Kidney (tissue), 14 donors: ENCODE measurements around the gene BCL2L12. TPM values are rescaled to one million over a fixed set of nuclear protein-coding genes. Genes with fewer than 3 reads are reported as not detected.

Source experiments
- DNase-seq, 5 donors: peaks; one replicate each; pipeline ENCODE4 v3.0.0-alpha.2; 2013 to 2020
- FAIRE-seq: peaks from 2 replicates; lab custom pipeline; 2012; peaks lifted over from hg19 to GRCh38; lab: Jason Lieb, UNC
- H3K27ac ChIP-seq, 2 donors: one replicate each; pipeline ENCODE4 v1.7.0; 2013; ENCODE audit warnings: low read depth in 2 of 2, low read length in 2 of 2, inconsistent platforms in 1 of 2
- H3K27me3 ChIP-seq: one replicate; pipeline ENCODE4 v1.7.1; 2013; ENCODE audit warnings: low read length, inconsistent platforms; ENCODE audit not compliant: control insufficient read depth, insufficient read depth
- H3K36me3 ChIP-seq, 3 donors: one replicate each; pipeline versions ENCODE4 v1.7.0 to v1.7.1; 2013; ENCODE audit warnings: low read length in 3 of 3, control low read depth in 1 of 3, inconsistent platforms in 1 of 3; ENCODE audit not compliant: insufficient read depth in 3 of 3, control insufficient read depth in 2 of 3
- H3K4me1 ChIP-seq, 3 donors: one replicate each; pipeline versions ENCODE4 v1.7.0 to v1.7.1; 2013; ENCODE audit warnings: low read length in 3 of 3, inconsistent platforms in 1 of 3, low read depth in 1 of 3; ENCODE audit not compliant: control insufficient read depth in 2 of 3, insufficient read depth in 2 of 3
- H3K4me3 ChIP-seq, 3 donors: one replicate each; pipeline versions ENCODE4 v1.7.0 to v1.8.1; 2013; ENCODE audit warnings: low read length in 3 of 3, control low read depth in 1 of 3, inconsistent platforms in 1 of 3
- H3K9ac ChIP-seq, 3 donors: one replicate each; pipeline versions ENCODE4 v1.7.0 to v1.7.1; 2013; ENCODE audit warnings: low read length in 3 of 3, control low read depth in 1 of 3, inconsistent platforms in 1 of 3
- H3K9me3 ChIP-seq, 3 donors: one replicate each; pipeline versions ENCODE4 v1.7.0 to v1.7.1; 2013; ENCODE audit warnings: low read length in 3 of 3, control low read depth in 1 of 3, inconsistent platforms in 1 of 3; ENCODE audit not compliant: control insufficient read depth in 2 of 3, insufficient read depth in 1 of 3
- CTCF ChIP-seq: IDR thresholded peaks from 3 replicates; pipeline ENCODE4 v1.5.1; 2012; ENCODE audit warnings: mild to moderate bottlenecking, moderate library complexity, borderline replicate concordance; ENCODE audit not compliant: insufficient read depth; ENCODE audit errors: extremely low read depth
- intact Hi-C: fragments of 100-400 bp; cut with DNase I; formaldehyde crosslinking; loops from one replicate; pipeline ENCODE4 v1.11.1; 2022
- polyA plus RNA-seq: library from polyadenylated mRNA; stranded (reverse); fragments of 350-450 nt; fragmentation: Illumina TruSeq; extraction: RNeasy Lipid Tissue Mini Kit (QIAGEN cat#74804); gene quantifications from one replicate; pipeline ENCODE4 v1.2.3, GENCODE V29; 2014; ENCODE audit warnings: low read depth, low replicate concordance; ENCODE audit not compliant: insufficient read depth
- total RNA-seq: library from RNA; stranded (reverse); fragmentation: NEBNext Ultra II Directional; extraction: Animal tissue kit (Norgen Biotek cat#: 25700); gene quantifications from one replicate; pipeline ENCODE4 v1.2.1, GENCODE V29; 2021
- donor health status: control.
- donor health status: control.
- donor health status: control.
- donor health status: control.
- donor health status: control.
- donor health status: DM: yes; HTN: yes; CAD: no.
- donor health status: Normal renal cell carcinoma (clear cell type).

The BCL2L12 gene
- total and polyA plus RNA-seq, 2 donors from 2014 or later: 13.5 to 14.4 TPM

DNA sequence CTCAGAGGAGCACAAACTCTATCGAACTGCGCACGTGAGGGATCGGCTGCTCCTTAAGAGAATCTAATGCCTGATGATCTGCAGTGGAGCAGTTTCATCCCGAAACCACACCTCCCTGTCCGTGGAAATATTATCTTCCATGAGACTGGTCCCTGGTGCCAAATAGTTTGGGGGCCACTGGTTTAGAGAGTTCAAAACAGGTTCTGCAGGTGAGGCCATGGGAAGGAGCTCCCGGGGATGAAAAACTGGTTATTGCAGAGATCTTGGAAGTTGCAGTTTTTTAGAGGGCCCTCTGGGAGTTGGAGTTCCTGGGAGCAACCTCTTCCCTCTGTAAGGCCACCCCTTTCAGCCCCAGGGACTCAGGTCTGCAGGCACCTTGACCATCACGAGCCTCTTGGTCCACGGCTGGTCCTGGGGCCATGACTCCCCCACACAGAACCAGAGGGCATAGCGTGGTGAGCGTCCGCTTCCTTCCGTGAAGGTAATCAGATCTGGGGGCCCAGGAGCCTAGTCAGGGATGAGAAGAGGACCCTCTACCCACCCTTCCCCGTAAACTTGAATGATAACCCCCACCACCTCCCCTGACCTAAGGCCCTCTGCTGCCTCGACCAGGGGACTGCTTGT, 5.3 kb upstream of the BCL2L12 start:
- intact Hi-C loops: no loop called here
- H3K36me3 ChIP-seq: peaks cover 2 to 42% (median 21%) of the 10 kb centered on the region in 3 donors
- no peaks in the 10 kb centered on the region for H3K9me3 ChIP-seq
- no peak overlapping the region for H3K4me3 ChIP-seq
- no peaks in the 10 kb centered on the region for H3K27me3 ChIP-seq
- TF ChIP-seq CTCF: no peak
- H3K4me1 ChIP-seq: peaks cover 0 to 6% (median 6%) of the 10 kb centered on the region in 3 donors
- FAIRE-seq (no peak), DNase-seq (no peak)
- no peak overlapping the region for H3K27ac ChIP-seq
- H3K9ac ChIP-seq: no peak overlapping the region

GRCh38 chr19:49662011-49662410, 3.7 kb upstream of the BCL2L12 start:
- FAIRE-seq: no peak

GRCh38 chr19:49663224-49663623, 2.5 kb upstream of the BCL2L12 start:
- Histone ChIP-seq H3K36me3 (peaks cover 2 to 30% (median 13%) of the 10 kb centered on the region in 3 donors), H3K9ac (no peak overlapping the region), H3K4me1 (peaks cover 0 to 13% (median 11%) of the 10 kb centered on the region in 3 donors), H3K27ac (peak overlapping the region in 1 of 2 donors; percentile 32), H3K27me3 (no peaks in the 10 kb centered on the region), H3K9me3 (no peaks in the 10 kb centered on the region), H3K4me3 (no peak overlapping the region)
- DNase-seq (no peak), FAIRE-seq (no peak)
- no peak for TF ChIP-seq CTCF
- intact Hi-C loops: no loop called here

More at GRCh38 chr19:49662011-49662410, 3.7 kb upstream of the BCL2L12 start:
- Histone ChIP-seq H3K4me3 (no peak overlapping the region), H3K27me3 (no peaks in the 10 kb centered on the region), H3K9ac (no peak overlapping the region), H3K4me1 (peaks cover 0 to 13% (median 11%) of the 10 kb centered on the region in 3 donors), H3K36me3 (peaks cover 2 to 30% (median 13%) of the 10 kb centered on the region in 3 donors), H3K27ac (no peak overlapping the region), H3K9me3 (no peaks in the 10 kb centered on the region)
- intact Hi-C loops: no loop called here
- no peak for TF ChIP-seq CTCF
- no peak for DNase-seq
